HepG2 (cell line): ENCODE data around the gene MTMR4. TPM values are rescaled to one million over a fixed set of nuclear protein-coding genes. Genes with fewer than 3 reads are reported as not detected.
"Not testable (repeated sequence)": the region's sequence is repeated elsewhere in the genome, so short reads cannot be mapped to it uniquely, and the experiment has no call there.

Source experiments
- ATAC-seq: fragments of 200-7000 bp; cut with Tn5 transposase; 3 replicates; pipeline ENCODE4 v1.9.1; 2020; ENCODE audit warnings: mild to moderate bottlenecking, moderate library complexity
- BruUV-seq: library from RNA; stranded (reverse); fragments of 400-500 nt; replicated peaks from 2 replicates; lab custom pipeline; 2021; lab: Mats Ljungman, UMichigan
- CTCF ChIA-PET: fragments of 300-600 bp; formaldehyde crosslinking; extraction: SDS; loops from one replicate; lab custom pipeline; 2021; ENCODE audit warnings: low total read pairs, inconsistent platforms, low intra/inter-chr PET ratio; lab: Yijun Ruan, JAX
- POLR2A ChIA-PET: fragments of 350-600 bp; sonication (Branson Sonifier 250); formaldehyde crosslinking; loops from one replicate; lab custom pipeline; 2020; ENCODE audit warnings: antibody characterized with exemption, inconsistent platforms; lab: Yijun Ruan, JAX
- DNase-seq: peaks from one replicate; pipeline ENCODE4 v3.0.0-alpha.2; 2015; ENCODE audit warnings: low spot score
- FAIRE-seq: peaks from 3 replicates; lab custom pipeline; 2011; peaks lifted over from hg19 to GRCh38; lab: Jason Lieb, UNC
- H2AFZ ChIP-seq: one replicate; pipeline ENCODE4 v1.6.1; 2011; ENCODE audit warnings: low read length, inconsistent platforms
- H3K27ac ChIP-seq: fragments of 300-600 bp; 3 replicates; pipeline ENCODE4 v1.8.0; 2011; ENCODE audit warnings: mixed run types, mild to moderate bottlenecking, mixed read lengths, low read length, inconsistent platforms; ENCODE audit not compliant: insufficient read depth; ENCODE audit errors: extremely low read length
- H3K27me3 ChIP-seq, 2 experiments: fragments of 200-600 bp in 1 of 2; 2 replicates in 1 of 2; 3 replicates in 1 of 2; pipeline versions ENCODE4 v1.6.0 to v1.8.0; 2011; ENCODE audit warnings: low read length in 2 of 2, mild to moderate bottlenecking in 2 of 2, moderate library complexity in 2 of 2, inconsistent platforms in 1 of 2; ENCODE audit not compliant: insufficient read depth in 2 of 2, control insufficient read depth in 1 of 2
- H3K36me3 ChIP-seq, 2 experiments: fragments of 200-600 bp in 1 of 2; replicated peaks in 1 of 2; 2 replicates in 1 of 2; 3 replicates in 1 of 2; pipeline versions ENCODE4 v1.5.1 to v1.8.0; 2011; ENCODE audit warnings: low read length in 2 of 2, inconsistent platforms in 1 of 2; ENCODE audit not compliant: insufficient read depth in 2 of 2, control insufficient read depth in 1 of 2
- H3K4me1 ChIP-seq: 2 replicates; pipeline ENCODE4 v1.5.1; 2012; ENCODE audit warnings: low read length, inconsistent platforms; ENCODE audit not compliant: insufficient read depth
- H3K4me2 ChIP-seq: 2 replicates; pipeline ENCODE4 v1.6.0; 2011; ENCODE audit warnings: low read depth, low read length, inconsistent platforms
- H3K4me3 ChIP-seq, 3 experiments: fragments of 200-600 bp in 1 of 3; sonication (generic), shearing (Covaris generic) in 1 of 3; replicated peaks in 1 of 3; 2 replicates each; pipeline ENCODE4 v1.5.1; 2011 to 2016; ENCODE audit warnings: low read length in 3 of 3, inconsistent platforms in 2 of 3, low read depth in 2 of 3, mild to moderate bottlenecking in 2 of 3, control low read depth in 1 of 3, mixed read lengths in 1 of 3; ENCODE audit not compliant: insufficient read depth in 1 of 3
- H3K79me2 ChIP-seq: one replicate; pipeline ENCODE4 v1.6.1; 2011; ENCODE audit warnings: low read length, inconsistent platforms; ENCODE audit not compliant: insufficient read depth
- H3K9ac ChIP-seq: 2 replicates; pipeline ENCODE4 v1.6.0; 2011; ENCODE audit warnings: mild to moderate bottlenecking, low read depth, low read length, inconsistent platforms; ENCODE audit not compliant: insufficient read depth
- H3K9me3 ChIP-seq: 2 replicates; pipeline ENCODE4 v1.5.1; 2012; ENCODE audit warnings: mild to moderate bottlenecking, low read length
- H4K20me1 ChIP-seq: 2 replicates; pipeline ENCODE4 v1.6.0; 2011; ENCODE audit warnings: inconsistent platforms, mild to moderate bottlenecking, low read length, moderate library complexity; ENCODE audit not compliant: insufficient read depth
- CBX5 ChIP-seq: sonication (generic); formaldehyde crosslinking; IDR thresholded peaks from 2 replicates; pipeline ENCODE4 v1.4.0; 2020; ENCODE audit warnings: missing genetic modification reagents, borderline replicate concordance
- HNRNPLL ChIP-seq: fragments of 200-400 bp; formaldehyde crosslinking; IDR thresholded peaks from 2 replicates; pipeline ENCODE4 v1.6.1; 2017; ENCODE audit warnings: mild to moderate bottlenecking, low read depth, low read length; ENCODE audit not compliant: poor library complexity, severe bottlenecking
- HOXA7 ChIP-seq: sonication (generic); formaldehyde crosslinking; IDR thresholded peaks from 2 replicates; pipeline ENCODE4 v1.8.1; 2022; ENCODE audit warnings: mild to moderate bottlenecking, missing genetic modification reagents, moderate library complexity
- MTF1 ChIP-seq: sonication (generic); formaldehyde crosslinking; IDR thresholded peaks from 2 replicates; pipeline ENCODE4 v1.5.0; 2020; ENCODE audit warnings: missing genetic modification reagents
- ZBTB10 ChIP-seq: sonication (generic); formaldehyde crosslinking; IDR thresholded peaks from 2 replicates; pipeline ENCODE4 v1.4.0; 2020; ENCODE audit warnings: missing genetic modification reagents, borderline replicate concordance
- ZNF607 ChIP-seq: sonication (generic); formaldehyde crosslinking; IDR thresholded peaks from 2 replicates; pipeline ENCODE4 v1.5.1; 2020; ENCODE audit warnings: missing genetic modification reagents, mild to moderate bottlenecking, borderline replicate concordance
- WGBS: methylation state at CpG from one replicate; pipeline ENCODE4 v1.1.6; 2017; ENCODE audit warnings: low lambda C conversion rate; 5-methylcytosine and 5-hydroxymethylcytosine counted together
- in situ Hi-C: cut with HindIII; loops from 2 replicates; pipeline ENCODE4 v1.10.0; 2017; ENCODE audit warnings: low pct_unique_long_range_greater_than_20kb; ENCODE audit not compliant: extremely low pct_ligation_motif_present
- intact Hi-C: fragments of 100-400 bp; cut with micrococcal nuclease; formaldehyde crosslinking; loops from one replicate; pipeline ENCODE4 v1.10.0; 2022; ENCODE audit not compliant: unreplicated experiment
- polyA plus RNA-seq, 8 experiments: library from polyadenylated mRNA; depleted of rRNA in 3 of 8; stranded (reverse) in 7 of 8; unstranded in 1 of 8; fragments of >200 nt; fragmentation: Illumina TruSeq in 4 of 8; extraction: Trizol in 4 of 8; gene quantifications; 2 replicates each; pipeline versions ENCODE4 v1.2.1 to v1.2.3, GENCODE V29; 2011 to 2016; ENCODE audit warnings: low read depth in 4 of 8, missing spikeins in 1 of 8, mixed read lengths in 1 of 8; ENCODE audit not compliant: insufficient read depth in 1 of 8
- total RNA-seq, 5 experiments: library from RNA; depleted of rRNA; stranded (reverse); fragments of >200 nt; fragmentation: Illumina TruSeq; extraction: Trizol; gene quantifications; 2 replicates each; pipeline ENCODE4 v1.2.3, GENCODE V29; 2016; ENCODE audit warnings: low read depth in 1 of 5

MTMR4 gene
- total and polyA plus RNA-seq, 2 of the 13 experiments (the other 11 are each of a cell fraction or from before 2014, with no cell fraction given), result 62.5 to 65.1 TPM

- WGBS, result 26% methylated on average over 5 of the region's 5 CpGs
- Histone ChIP-seq H2AFZ (no peak overlapping the region), H3K4me3 (no peak overlapping the region), H3K4me1 (no peaks in the 10 kb centered on the region), H3K27me3 (peaks cover 0 to 21% of the 10 kb centered on the region in 2 experiments; a peak in 2 of 5 replicates), H3K4me2 (no peak overlapping the region), H3K36me3 (no peaks in the 10 kb centered on the region), H4K20me1 (no peaks in the 10 kb centered on the region), H3K79me2 (no peaks in the 10 kb centered on the region), H3K27ac (no peak overlapping the region), H3K9me3 (no peaks in the 10 kb centered on the region), H3K9ac (no peak overlapping the region)
- in situ Hi-C loops, result no loop called here
- DNase-seq (no peak), FAIRE-seq (no peak), ATAC-seq (no peak)
- TF ChIP-seq CBX5 (CRISPR knock-in tag) (no peak), ZNF607 (CRISPR knock-in tag) (no peak), MTF1 (CRISPR knock-in tag) (no peak), ZBTB10 (CRISPR knock-in tag) (no peak), HOXA7 (no peak), HNRNPLL (no peak)
- intact Hi-C loops, result no loop called here
- POLR2A ChIA-PET, result no interaction called here
- BruUV-seq, result no TSS peak
- CTCF ChIA-PET, result no interaction called here
Observed at GRCh38 chr17:58556833-58557250, 42.4 kb upstream of the MTMR4 start.

- ATAC-seq, H3K79me2 ChIP-seq, BruUV-seq, H3K9ac ChIP-seq, H3K9me3 ChIP-seq, POLR2A ChIA-PET, H3K36me3 ChIP-seq, H4K20me1 ChIP-seq, H3K4me1 ChIP-seq, in situ Hi-C loops, DNase-seq, H3K27ac ChIP-seq, H3K4me3 ChIP-seq, H3K4me2 ChIP-seq, H2AFZ ChIP-seq, intact Hi-C loops, CTCF ChIA-PET, FAIRE-seq: not testable (repeated sequence)
- WGBS, result 35% methylated on average over 3 of the region's 3 CpGs
- peaks cover 0 to 21% of the 10 kb centered on the region in 2 experiments; a peak in 2 of 5 replicates for H3K27me3 ChIP-seq
Observed at GRCh38 chr17:58555109-58555508, 40.7 kb upstream of the MTMR4 start.
